ENCODE data around the gene CHD3. TPM values are rescaled to one million over a fixed set of nuclear protein-coding genes. Genes with fewer than 3 reads are reported as not detected.
A peak's percentile ranks its signal among the peaks of the same experiment; 100 is the strongest.

Gene CHD3
- total and polyA plus RNA-seq, 2 experiments from 2014 or later, result 41.2 to 75.3 TPM

- no peaks in the 10 kb centered on the region for H3K9me2 ChIP-seq (replicated peaks; ENCODE audit: insufficient read depth)
- no peaks in the 10 kb centered on the region for H3K9me3 ChIP-seq (ENCODE audit: low read depth)
- DNase-seq (ENCODE audit: low spot score), result no peak
- no peaks in the 10 kb centered on the region for H3K27me3 ChIP-seq
- no peak overlapping the region for H2AFZ ChIP-seq
- peak overlapping the region; percentile 94 for H3K4me2 ChIP-seq
- no peak overlapping the region for H3K4me3 ChIP-seq
- peaks cover 59% of the 10 kb centered on the region for H3K79me2 ChIP-seq
- H4K20me1 ChIP-seq (ENCODE audit: insufficient read depth, poor library complexity, severe bottlenecking), result peaks cover 39% of the 10 kb centered on the region
- TF ChIP-seq CTCF (IDR thresholded peaks at IDR 0.05; ENCODE audit: poor library complexity) (no peak), EZH2phosphoT487 (IDR thresholded peaks at IDR 0.05; ENCODE audit: low read depth, severe bottlenecking, unreplicated experiment) (no peak), EZH2 (IDR thresholded peaks at IDR 0.05; ENCODE audit: borderline replicate concordance) (no peak)
- no peaks in the 10 kb centered on the region for H3K36me3 ChIP-seq (replicated peaks; ENCODE audit: insufficient read depth, low read depth)
- H3K27ac ChIP-seq, result peak overlapping the region; percentile 99
- WGBS (ENCODE audit: low lambda C conversion rate, missing lambda C conversion rate), result 31% methylated on average over 1 of the region's 1 CpG
- peaks cover 35% of the 10 kb centered on the region for H3K4me1 ChIP-seq (ENCODE audit: insufficient read depth)
Measured at GRCh38 chr17:7840441-7840840, 48.1 kb upstream of the CHD3 start.

- Histone ChIP-seq H3K79me2 (peaks cover 63% of the 10 kb centered on the region), H3K4me3 (peak overlapping the region; percentile 73), H3K36me3 (replicated peaks; ENCODE audit: insufficient read depth, low read depth) (no peaks in the 10 kb centered on the region), H3K4me1 (ENCODE audit: insufficient read depth) (peaks cover 36% of the 10 kb centered on the region), H3K27me3 (no peaks in the 10 kb centered on the region), H3K4me2 (peak overlapping the region; percentile 94), H3K9me3 (ENCODE audit: low read depth) (no peaks in the 10 kb centered on the region), H4K20me1 (ENCODE audit: insufficient read depth, poor library complexity, severe bottlenecking) (peaks cover 43% of the 10 kb centered on the region), H3K9me2 (replicated peaks; ENCODE audit: insufficient read depth) (no peaks in the 10 kb centered on the region), H2AFZ (no peak overlapping the region), H3K27ac (peak overlapping the region; percentile 99)
- DNase-seq (ENCODE audit: low spot score), result no peak
- TF ChIP-seq EZH2 (IDR thresholded peaks at IDR 0.05; ENCODE audit: borderline replicate concordance) (no peak), CTCF (IDR thresholded peaks at IDR 0.05; ENCODE audit: poor library complexity) (no peak), EZH2phosphoT487 (IDR thresholded peaks at IDR 0.05; ENCODE audit: low read depth, severe bottlenecking, unreplicated experiment) (no peak)
- WGBS (ENCODE audit: low lambda C conversion rate, missing lambda C conversion rate), result 71% methylated on average over 1 of the region's 1 CpG
Measured at GRCh38 chr17:7840875-7841274, 47.7 kb upstream of the CHD3 start.

- peak overlapping the region; percentile 94 for H3K4me2 ChIP-seq
- H3K4me3 ChIP-seq, result peak overlapping the region; percentile 73
- H3K4me1 ChIP-seq (ENCODE audit: insufficient read depth), result peaks cover 36% of the 10 kb centered on the region
- no peaks in the 10 kb centered on the region for H3K27me3 ChIP-seq
- H3K9me3 ChIP-seq (ENCODE audit: low read depth), result no peaks in the 10 kb centered on the region
- peak; percentile 96 for DNase-seq (ENCODE audit: low spot score)
- H3K27ac ChIP-seq, result peak overlapping the region; percentile 99
- peaks cover 69% of the 10 kb centered on the region for H3K79me2 ChIP-seq
- H2AFZ ChIP-seq, result no peak overlapping the region
- 4% methylated on average over 18 of the region's 34 CpGs for WGBS (ENCODE audit: low lambda C conversion rate, missing lambda C conversion rate)
- no peaks in the 10 kb centered on the region for H3K36me3 ChIP-seq (replicated peaks; ENCODE audit: insufficient read depth, low read depth)
- H4K20me1 ChIP-seq (ENCODE audit: insufficient read depth, poor library complexity, severe bottlenecking), result peaks cover 49% of the 10 kb centered on the region
- TF ChIP-seq EZH2 (IDR thresholded peaks at IDR 0.05; ENCODE audit: borderline replicate concordance), result no peak
- TF ChIP-seq CTCF (IDR thresholded peaks at IDR 0.05; ENCODE audit: poor library complexity), result peak; percentile 42
- no peak for TF ChIP-seq EZH2phosphoT487 (IDR thresholded peaks at IDR 0.05; ENCODE audit: low read depth, severe bottlenecking, unreplicated experiment)
- no peaks in the 10 kb centered on the region for H3K9me2 ChIP-seq (replicated peaks; ENCODE audit: insufficient read depth)
Measured at GRCh38 chr17:7841396-7841914, 47.1 kb upstream of the CHD3 start.

All from hepatocyte (in vitro differentiated cells).